SHP77 (cell line): ENCODE data around the gene CDC14B.
"Not testable (repeated sequence)": the region's sequence is repeated elsewhere in the genome, so short reads cannot be mapped to it uniquely, and the experiment has no call there.

Experiments
- DNase-seq, 2 experiments: peaks; one replicate each; lab custom pipeline; 2025; lab: John Stamatoyannopoulos, UW

Gene CDC14B

DNA sequence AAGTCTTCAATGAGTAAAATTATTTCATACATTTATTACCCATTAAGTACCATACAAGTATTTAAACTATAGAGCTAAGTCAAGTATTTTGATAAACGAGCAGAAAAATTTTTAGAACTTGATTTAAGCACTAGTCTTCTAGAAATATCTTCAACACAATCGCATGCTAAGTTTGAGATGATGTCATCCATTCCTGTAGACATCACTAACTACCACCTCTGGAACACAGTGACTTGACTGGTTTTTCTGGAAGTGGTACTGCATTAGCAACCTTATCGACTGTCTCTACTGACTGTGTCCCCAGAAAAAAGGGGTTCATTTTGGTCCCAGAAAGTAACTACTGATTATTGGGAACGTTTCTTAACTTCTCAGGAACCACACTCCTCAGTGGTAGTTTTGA, 69.0 kb downstream of the CDC14B start:
- no peak for DNase-seq

- not testable (repeated sequence) for DNase-seq
Measured at GRCh38 chr9:96543131-96543530, 76.5 kb downstream of the CDC14B start.

DNA sequence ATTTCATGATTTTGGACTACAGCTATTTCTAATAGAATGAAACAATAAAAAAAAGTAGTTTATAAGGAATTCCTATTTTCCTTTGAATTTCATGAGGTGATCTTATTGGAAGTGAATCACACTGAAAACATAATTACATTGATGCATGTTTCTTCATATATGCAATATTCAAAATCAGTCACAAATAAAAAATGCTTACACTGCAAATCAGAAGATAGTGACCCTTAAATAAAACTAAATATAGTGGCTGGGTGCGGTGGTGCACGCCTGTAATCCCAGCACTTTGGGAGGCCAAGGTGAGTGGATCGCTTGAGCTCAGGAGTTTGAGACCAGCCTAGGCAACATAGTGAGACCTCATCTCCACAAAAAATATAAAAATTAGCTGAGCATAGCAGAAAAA, 79.5 kb downstream of the CDC14B start:
- DNase-seq = no peak

GRCh38 chr9:96532173-96532572, 87.5 kb downstream of the CDC14B start:
- no peak for DNase-seq

DNA sequence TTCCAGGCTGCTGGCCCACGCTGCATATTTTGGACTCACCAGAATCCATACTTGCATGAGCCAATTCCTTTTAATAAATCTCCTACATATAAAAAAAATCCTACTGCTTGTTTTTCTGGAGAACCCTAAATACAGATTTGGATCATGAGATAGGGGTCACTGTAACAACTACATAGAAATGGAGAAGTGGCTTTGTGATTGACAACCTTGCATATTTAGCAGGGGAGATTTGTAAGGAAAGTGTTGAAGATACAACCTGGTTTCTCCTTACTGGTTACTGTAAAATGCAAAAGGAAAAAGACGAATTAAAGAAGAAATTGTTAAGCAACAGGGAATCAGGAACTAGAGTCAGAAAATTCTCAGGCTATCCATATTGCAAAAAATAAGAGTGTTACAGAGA, 94.9 kb downstream of the CDC14B start:
- DNase-seq = no peak

DNA sequence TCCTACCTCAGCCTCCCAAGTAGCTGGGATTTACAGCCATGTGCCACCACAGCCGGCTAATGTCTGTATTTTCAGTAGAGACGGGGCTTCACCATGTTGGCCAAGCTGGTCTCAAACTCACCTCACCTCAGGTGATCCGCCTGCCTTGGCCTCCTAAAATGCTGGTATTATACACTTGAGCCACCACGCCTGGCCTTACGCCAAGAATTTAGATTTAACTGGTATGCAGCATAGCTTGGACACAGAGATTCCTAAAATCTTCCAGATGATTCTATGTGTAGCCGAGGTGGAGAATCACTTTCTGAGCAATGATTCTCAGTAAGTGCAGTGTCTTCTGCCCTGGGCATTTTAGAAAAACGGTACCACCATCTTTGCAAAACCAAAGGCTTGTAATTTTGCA, 95.6 kb downstream of the CDC14B start:
- DNase-seq = no peak

- no peak for DNase-seq
Measured at GRCh38 chr9:96523374-96523773, 96.3 kb downstream of the CDC14B start.

GRCh38 chr9:96522366-96522765, 97.3 kb downstream of the CDC14B start:
- no peak for DNase-seq

GRCh38 chr9:96519787-96520186, 99.9 kb downstream of the CDC14B start:
- no peak for DNase-seq

DNA sequence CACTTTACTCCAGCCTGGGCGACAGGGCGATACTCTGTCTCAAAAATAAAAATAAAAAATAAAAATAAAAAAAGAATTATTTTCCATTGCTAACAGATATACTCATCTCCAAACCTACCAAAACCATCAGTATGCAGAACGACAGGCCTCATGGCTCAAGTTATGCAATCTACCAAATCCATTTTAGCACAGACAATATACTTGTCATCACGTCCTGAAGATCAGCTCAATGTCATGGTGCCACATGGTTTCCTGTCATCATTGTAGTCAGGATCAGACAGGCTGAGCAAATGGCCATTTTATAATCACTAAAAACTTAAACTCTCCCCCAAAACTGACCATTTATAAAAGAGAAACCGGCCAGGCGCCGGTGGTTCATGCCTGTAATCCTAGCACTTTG, 100.5 kb downstream of the CDC14B start:
- DNase-seq = no peak

DNA sequence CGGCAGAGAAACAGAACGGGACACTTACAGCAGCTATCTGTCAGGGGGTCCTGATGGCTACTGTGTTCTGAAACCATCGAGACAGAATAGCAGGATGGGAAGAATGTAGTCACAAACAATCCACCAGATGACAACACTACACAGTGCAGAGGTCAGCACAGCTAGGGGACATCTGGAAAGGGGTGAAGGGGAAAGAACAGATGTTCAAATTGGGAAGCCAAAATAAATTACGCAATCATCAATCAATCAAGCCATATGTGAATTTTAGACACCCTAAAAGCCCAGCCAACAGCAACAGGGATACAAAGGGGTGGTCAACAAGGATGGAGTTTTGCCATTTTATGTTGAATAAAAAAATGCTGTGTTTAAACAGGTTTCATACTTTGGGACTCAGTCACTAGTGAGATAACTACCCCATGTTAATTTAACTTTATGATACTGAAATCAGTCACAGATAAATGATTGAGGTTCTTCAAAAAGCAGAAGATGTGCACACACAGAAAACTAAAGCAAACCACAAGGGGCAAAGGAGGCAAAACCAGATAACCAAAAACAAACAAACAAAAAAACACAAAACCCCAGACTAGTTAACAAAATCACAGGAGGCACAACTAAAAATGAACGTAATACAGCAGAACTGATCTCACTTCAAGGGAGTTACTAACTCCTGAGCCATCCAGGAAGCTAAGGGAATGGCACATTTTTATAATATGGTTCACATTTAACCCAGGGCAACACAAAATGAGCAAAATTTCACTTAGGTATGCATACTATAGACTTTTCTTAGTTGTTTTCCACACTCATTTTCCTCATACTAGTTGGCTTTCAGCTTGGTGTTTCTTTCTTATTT, 103.8 kb downstream of the CDC14B start:
- DNase-seq = no peak

DNA sequence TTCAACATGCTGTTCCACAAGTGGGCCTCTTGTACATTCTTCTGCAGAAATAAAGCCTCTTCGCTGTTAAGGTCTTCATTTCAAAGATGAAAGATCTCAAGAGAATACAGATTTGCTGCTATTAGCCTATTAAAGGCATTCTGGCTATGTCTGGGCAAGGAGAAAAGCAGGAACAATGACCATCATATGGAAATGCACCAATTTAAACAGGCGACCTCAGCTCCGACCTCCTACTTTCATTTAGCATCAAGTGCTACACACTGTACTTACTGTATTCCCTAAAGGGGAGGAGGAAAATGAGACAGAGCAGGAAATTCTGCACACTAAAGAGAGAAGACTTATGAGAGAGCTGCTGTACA, 104.9 kb downstream of the CDC14B start:
- no peak for DNase-seq

DNA sequence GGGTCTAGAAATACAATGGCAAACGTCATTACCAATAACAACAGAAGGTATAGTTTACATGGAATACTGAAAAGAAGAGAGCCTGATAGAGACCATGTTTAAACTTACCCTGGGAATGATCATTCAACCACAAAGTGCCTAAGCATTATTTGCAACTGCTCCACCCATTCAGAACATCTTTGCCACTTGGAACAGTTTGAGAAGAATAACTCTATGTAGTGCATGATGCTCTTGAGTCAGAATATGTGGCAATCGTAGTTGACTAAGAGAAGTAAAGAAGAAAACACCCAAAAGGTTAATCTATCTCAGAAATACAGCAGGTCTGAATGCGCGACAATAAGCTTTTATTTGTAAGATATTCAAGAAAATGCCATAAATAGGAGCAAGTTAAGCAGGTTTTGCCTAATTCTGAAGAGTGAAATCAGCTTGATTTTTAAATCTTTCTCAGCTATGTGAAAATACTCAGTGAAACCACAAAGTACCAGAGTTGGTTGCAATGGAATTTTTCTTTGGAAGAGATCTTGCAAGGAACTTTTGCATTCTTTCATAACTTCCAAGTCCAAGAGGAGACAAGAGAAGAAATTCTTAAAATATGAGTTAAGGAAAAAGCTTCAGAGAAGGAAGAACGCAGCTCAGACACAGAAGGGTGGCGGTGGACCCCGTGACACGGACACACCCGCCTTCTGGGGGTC, 105.4 kb downstream of the CDC14B start:
- DNase-seq = no peak

DNA sequence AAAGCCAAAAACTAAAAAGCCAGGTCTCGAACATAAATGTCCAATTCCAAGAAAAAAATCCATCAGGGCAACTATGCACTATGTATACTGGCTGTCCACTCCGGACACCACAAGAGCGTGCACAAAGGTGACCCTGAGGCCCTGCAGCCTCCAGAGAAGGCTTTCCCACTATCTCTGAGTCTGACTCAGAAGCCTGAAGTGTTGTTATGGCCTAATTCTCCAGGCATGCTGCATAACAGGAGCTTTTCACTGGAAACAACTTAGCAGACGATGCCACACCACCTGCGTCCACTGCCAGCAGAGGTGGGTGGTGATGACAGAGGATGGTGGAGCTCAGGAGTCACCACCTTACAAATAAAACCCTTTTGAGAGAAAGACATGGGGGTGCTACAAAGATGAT, 106.0 kb downstream of the CDC14B start:
- DNase-seq = no peak

- no peak for DNase-seq
Measured at GRCh38 chr9:96512240-96512639, 107.4 kb downstream of the CDC14B start.

DNA sequence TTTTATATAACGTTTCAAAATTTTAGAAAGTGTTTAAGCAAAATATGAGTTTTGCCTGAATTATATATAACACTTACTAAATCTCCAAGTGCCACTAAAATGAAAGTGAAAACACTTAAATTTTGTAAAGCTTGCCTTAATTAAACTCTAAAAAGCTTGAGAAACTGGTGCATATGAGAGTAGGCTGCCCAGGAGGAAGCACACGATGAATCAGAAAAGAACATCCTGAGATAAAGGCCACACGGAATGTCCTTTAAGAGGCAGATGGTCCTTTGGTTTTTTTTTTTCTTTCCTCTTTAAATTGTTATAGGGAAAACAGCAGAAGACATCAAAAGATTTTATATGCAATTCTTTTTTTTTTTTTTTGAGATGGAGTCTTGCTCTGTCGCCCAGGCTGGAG, 109.4 kb downstream of the CDC14B start:
- no peak for DNase-seq

- DNase-seq = no peak
Measured at GRCh38 chr9:96509848-96510247, 109.8 kb downstream of the CDC14B start.

- no peak for DNase-seq
Measured at GRCh38 chr9:96509026-96509425, 110.6 kb downstream of the CDC14B start.

DNA sequence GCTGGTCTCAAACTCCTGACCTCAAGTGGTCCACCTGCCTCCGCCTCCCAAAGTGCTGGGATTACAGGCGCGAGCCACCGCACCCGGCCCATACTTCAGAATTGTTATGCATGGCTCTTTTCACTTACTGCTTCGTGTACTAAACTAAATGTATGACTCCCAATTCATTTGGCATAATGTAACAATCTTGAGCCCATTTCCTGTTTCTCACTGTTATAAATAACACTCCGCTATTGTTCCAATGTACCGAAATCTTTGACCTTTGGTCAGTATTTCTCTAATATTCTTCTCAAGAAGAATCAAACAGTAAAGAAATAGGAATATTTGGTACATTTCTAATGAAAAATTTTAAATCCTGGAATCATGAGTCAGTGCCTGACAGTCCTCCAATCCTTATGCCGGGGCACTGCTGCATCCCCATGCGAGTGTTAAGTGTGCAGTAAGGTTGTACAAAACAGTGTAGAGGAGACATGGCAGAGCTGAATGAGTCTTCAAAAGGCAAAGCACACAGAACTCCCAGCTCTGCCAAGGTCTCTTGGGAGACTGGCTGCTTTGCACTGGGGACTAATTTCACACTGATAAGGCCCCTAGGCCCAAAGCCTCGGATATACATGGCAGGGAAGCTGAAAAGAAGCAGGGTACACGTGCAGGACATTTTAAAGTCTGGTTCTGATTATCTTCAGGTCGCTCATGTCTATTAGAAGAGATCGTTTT, 111.3 kb downstream of the CDC14B start:
- no peak for DNase-seq

DNA sequence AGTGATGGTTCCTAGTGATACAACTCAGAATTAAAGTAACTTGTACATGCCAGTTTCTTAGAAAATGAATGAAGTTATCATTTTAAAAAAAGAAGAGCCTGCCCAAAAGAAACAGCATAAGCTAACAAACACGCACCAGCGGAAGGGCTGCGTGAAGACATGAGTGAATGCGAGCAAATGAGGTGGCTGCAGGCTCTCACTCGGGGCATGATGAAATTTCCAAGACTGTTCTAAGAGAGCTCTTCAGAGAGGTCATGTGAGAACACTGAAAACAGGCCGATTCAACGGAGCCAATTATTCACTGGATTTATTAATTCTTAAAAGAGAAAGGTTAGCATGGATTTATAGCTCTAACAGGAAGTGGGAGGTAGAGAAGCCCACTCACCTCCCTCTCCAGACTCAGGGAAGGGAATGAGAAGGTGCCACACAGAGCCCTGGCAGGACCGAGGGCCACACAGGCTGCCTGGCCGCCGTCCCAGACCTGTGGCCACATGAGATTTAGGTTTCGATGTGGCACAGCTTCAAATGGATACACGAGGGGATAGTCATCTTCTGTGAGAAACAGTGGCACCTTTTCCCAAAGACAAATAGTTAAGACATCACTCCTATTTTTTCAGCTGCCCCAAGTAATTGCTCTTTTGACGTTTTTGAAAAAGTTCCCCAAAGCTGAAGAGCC, 114.2 kb downstream of the CDC14B start:
- DNase-seq = no peak

DNA sequence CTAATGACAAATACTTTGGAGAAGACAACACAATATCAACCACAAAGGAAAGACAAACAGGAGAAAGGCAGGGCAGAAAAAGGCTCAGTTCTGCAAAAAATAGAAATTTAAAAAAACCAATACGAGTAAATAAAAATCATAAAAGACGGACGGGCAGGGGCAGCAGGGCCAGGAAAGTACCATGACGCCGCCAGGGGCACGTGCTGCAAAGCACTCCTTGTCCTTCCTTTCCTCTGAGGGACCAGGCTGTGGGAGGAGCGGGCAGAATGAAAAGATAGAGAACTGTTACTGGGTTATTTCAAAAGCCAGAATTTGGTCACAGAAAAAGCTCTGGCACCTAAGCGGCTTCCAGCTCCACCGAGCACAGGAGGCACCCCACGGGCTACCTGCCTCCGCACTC, 115.7 kb downstream of the CDC14B start:
- DNase-seq = no peak

GRCh38 chr9:96503374-96503748, 116.3 kb downstream of the CDC14B start:
- not testable (repeated sequence) for DNase-seq
